GM21619 (cell line): ENCODE results near the gene INPP4B.
"Not testable (repeated sequence)": the region's sequence is repeated elsewhere in the genome, so short reads cannot be mapped to it uniquely, and the experiment has no call there.

Experiments
- ATAC-seq: cut with Tn5 transposase; IDR thresholded peaks from one replicate; pipeline ENCODE4 v1.9.1; 2021; ENCODE audit not compliant: unreplicated experiment

INPP4B gene

DNA sequence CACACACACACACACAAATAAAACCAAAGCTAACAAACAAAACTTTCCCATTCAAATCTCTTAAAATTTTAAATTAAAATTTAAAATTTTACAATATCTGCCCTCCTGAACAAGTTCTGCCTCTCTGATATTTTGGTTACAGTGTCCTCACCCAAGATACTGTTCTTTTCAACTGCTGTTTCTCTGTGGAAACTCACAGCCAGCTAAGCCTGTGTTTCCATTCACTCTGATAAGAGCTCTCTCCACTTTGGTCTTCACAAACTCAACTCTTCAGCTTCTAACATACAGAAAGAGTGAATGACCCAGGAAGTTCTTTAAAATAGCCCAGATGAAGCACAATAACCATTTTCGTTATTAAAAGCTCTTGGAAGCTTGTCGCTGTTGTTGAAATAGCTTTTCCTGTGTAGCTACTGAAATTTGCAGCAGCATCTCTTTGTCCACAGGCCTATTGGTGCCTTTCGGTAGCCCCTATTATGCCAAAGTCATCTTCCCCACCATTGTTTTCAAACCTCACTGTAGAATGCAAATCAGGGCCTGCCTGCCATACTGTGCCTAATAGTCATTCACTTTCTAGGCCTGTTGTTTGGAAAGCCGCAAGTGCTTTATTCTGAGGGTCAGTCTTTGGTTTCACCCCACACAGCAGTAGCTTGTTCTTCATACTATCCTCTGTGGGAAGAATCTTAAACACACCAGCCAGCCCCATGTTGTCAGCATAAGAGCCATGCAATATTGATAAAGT, 19.4 kb downstream of the INPP4B start:
- no peak for ATAC-seq

DNA sequence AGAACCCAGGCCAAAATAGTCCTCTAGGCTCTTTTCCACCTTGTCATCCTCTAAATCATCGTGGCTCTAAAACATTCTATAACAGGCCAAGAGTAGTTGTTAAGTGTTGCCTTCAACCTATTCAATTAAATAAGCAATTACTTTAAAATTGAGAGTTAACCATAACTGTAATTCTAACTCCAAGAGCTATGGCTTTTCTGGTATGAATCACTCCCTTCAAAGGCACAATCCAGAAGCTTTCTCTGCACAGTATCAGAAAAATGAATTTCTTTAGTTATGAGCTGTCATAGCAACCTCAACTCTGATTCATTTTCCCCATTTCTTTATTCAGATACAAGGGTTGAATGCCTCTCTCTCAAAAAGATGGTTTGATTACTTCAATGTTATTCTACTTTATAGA, 21.7 kb downstream of the INPP4B start:
- no peak for ATAC-seq

DNA sequence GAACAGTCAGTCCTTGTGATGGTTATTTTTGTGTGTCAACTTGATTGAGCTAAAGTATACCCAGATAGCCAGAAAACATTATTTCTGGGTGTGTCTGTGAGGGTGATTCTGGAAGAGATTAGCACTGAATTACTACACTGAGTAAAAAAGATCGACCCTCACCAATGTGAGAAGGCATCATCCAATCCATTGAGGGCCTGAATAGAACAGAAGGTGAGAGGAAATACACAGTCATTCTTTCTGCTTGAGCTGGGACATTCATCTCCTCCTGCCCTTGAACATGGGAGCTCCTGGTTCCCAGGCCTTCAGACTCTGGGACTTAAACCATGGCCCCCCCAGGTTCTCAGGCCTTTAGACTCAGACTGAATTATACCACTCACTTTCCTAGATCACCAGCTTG, 22.3 kb downstream of the INPP4B start:
- no peak for ATAC-seq

DNA sequence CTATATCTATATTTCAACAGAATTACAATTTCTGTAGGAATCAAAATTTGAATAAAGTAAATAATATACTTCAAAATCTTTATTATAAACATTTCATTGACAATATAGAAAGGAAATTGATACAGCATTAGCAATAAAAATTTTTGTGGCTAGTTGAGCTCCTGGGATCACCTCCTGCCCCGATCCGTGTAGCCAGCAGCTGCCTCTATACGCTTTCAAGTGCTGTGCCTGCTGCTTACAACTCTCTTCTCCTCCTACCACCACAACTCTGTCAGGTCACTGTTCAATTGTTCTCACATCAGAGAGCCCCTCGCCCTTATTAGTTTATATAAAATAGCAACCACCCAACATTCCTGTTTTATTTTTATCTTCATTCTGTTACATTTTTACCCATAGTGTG, 27.6 kb downstream of the INPP4B start:
- ATAC-seq: no peak

DNA sequence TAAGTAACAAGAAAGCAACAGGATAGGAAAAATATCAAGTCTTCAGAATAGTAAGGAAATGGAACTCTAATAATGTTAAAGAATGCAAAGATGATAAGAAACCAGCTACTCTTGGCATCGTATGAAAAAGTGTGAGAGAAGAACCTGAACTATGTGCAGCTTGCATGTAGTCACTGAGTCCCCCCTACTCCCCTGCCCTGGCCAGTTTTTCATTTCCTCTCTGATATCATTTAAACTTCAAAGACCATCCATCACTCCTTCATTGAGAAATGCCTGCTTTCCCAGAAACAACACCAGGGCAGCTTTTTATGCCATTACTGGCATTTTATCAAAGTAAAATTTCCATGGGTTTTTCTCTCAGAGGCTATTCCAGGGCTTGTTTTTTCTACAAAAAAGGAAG, 28.1 kb downstream of the INPP4B start:
- ATAC-seq: no peak

DNA sequence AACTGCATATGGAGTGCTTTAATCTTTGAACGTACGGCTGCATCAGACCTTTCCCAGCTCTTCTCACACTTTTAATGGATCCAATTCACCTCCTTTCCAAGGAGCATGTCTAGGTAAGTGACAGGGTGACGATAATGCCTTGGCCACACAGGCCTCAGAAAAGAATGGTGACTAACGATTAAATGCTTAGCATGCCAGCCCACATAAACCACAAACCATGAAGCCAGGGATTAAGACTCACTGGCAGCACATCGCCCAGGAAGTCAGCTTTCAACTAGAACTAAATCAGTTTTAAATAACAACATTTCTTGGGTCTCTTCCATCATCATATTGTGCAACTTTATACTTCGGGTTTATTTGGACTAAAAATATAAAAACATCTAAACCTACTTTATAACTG, 28.7 kb downstream of the INPP4B start:
- ATAC-seq: no peak

DNA sequence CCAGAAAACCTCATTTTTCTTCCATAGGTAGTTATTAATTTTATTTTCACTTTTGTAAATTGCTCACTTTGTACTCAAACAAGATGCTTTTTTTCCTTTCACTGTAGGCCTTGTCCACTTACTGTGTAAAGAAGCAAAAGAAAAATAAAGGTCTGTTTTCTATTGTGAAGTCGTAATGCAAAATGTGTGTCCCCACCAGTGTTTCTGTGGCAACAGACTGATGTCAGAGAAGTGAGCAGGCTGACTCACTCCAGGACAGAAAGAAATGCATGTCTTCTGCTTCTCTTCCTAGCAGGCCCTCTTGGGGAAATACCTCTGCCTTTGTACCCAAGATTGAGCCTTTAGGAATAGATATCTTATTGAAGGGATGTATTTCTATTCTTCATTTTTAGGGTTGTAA, 30.3 kb downstream of the INPP4B start:
- ATAC-seq: peak; percentile 69

DNA sequence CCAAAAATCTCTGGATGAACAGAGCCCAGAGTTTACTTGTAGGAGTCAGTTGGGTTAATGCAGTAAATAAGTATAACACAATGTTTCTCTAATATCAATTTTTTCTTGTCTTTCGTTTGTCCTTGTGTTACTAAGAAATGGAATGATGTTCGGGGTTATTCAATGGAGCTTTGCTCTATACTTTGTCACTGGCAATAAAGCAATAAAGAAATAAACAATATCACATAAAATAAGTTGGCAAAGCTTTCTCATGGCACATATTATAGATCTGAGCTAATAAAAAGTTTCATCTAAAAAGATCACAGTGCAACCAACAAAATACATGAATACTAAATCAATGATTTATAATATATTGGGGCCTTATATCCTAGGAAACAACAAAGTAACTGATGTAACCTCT, 32.7 kb downstream of the INPP4B start:
- ATAC-seq: no peak

DNA sequence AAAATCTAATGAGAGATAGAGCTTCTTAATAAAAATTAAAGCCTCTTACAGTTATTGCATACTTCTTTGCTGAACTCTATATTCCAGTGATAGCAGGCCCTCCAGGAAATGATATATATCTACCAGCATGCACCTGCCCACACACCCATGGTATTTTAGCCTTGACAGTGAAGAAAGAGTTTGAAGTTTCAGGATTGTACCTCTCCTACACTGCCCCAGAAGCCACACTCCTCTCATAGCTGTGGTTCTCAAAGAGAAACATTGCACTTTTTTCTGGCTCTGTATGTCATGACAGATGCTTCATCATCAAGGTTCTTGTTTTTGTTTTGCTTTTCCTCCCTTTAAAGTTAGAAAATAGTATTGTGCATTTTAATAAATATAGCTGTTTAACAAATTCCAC, 34.0 kb downstream of the INPP4B start:
- ATAC-seq: no peak

DNA sequence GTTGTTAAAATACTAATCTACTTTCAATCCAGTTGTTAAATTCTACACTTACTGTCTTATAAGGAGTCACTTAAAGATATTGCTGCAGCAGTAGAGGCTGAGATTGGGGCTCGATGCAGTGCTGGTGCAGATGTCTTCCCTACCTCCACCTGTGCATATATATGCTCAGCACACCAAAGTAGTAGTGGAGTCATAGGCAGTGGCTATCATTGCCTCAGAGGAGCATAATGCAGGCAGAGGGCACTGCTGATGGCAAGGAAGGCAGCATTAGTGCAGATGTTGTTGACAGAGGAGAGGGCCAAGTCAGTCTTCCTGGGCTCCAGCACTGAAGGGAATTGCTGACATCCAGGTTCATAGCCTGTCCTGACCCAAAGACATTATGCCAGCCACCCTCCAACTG, 35.1 kb downstream of the INPP4B start:
- ATAC-seq: no peak

DNA sequence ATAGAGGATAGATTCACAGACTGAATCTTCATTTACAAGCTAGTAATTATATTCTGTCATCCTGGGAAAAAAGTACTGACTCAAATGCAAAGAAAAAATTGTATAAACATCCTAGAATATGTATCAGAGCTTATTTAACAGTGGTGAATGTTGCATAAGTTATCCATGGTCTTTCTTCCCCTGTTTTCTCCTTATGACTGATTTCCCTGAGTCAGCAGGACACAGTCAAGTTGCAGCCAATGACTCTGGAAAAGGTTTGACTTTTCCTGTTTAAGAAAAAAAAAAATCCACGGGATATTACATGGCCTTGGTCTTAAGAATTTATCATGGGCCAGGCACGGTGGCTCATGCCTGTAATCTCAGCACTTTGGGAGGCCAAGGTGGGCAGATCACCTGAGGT, 36.5 kb downstream of the INPP4B start:
- no peak for ATAC-seq

DNA sequence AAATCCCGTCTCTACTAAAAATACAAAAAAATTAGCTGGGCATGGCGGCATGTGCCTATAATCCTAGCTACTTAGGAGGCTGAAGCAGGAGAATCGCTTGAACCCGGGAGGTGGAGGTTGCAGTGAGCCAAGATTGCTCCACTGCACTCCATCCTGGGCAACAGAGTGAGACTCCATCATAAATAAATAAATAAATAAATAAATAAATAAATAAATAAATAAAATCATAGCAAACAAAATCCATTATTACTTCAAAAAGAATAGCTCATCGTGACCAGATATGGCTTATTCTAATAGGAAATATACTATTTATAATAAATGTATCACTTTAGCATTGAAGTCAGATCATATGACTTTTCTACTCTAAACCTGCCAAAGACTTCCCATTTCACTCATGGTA, 42.2 kb downstream of the INPP4B start:
- not testable (repeated sequence) for ATAC-seq

DNA sequence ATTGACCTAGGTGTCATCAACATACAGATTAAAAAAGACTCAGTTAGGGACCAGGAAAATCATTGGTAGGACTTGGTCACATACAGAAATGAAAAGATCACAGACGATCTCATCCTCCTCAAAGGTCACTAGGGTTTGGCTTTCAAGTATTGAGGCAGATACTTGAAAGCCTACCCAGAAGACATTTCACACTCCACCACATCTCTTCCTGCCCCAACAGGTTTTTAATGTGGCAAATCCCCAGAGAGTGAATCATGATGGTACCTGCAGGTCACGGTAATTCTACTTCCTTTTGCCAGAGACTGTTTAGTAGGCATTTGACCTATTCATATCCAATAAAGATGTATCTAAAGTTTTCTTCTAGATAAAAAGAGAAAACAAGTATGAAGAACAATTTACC, 44.1 kb downstream of the INPP4B start:
- no peak for ATAC-seq

DNA sequence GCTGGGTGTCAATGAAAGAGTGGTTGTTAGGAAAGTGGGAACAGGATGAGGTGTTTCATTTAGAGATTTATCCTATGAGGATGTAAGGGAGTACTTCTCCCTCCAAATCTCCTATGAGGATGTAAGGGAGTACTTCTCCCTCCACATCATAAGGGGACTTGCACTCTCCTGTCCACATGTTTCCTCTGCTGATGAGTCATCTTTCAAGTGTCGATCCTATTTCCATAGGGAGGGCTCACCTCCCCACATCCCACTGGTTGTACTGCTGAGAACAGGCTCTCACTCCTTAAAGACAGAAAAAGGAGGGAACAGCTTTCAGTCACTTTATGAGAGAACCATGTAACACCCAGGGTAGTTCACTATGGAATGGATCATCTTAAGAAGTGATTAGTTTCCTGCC, 65.0 kb downstream of the INPP4B start:
- ATAC-seq: no peak

DNA sequence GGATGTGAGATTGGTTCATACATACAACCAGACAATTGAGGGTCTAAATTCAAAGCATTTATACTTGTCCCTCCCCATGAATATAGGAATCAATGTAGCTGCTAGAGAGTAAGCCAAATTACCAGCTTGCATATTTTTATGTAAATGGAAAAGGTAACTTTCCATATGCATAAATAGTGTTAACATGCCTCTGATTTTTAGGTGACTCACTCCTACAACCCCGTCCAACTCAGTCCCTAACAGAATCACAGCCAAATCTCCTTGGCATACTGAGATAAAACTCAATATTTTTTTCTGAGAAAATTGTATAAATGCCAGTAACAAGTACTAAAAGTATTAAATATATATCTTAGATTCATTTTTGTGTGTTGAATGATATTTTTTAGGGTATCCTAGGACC, 67.2 kb downstream of the INPP4B start:
- no peak for ATAC-seq

DNA sequence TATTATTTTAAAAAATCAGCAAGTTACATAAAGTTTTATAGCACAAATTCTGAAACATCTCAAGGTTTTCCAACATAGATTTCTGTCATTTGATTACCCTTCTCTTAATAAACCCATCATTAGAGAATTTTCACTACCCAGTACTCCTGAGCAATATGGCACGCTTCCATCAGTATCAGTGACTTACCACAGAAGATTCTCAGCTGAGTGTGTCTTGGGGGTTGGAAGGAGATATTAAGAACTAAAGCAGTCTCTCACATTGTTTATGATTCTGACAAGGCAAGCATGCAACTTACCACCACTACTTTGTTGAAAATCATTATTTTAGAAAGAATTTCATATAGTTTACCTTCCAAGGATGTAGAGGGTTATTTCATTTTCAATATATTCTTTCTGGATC, 67.7 kb downstream of the INPP4B start:
- ATAC-seq: no peak

DNA sequence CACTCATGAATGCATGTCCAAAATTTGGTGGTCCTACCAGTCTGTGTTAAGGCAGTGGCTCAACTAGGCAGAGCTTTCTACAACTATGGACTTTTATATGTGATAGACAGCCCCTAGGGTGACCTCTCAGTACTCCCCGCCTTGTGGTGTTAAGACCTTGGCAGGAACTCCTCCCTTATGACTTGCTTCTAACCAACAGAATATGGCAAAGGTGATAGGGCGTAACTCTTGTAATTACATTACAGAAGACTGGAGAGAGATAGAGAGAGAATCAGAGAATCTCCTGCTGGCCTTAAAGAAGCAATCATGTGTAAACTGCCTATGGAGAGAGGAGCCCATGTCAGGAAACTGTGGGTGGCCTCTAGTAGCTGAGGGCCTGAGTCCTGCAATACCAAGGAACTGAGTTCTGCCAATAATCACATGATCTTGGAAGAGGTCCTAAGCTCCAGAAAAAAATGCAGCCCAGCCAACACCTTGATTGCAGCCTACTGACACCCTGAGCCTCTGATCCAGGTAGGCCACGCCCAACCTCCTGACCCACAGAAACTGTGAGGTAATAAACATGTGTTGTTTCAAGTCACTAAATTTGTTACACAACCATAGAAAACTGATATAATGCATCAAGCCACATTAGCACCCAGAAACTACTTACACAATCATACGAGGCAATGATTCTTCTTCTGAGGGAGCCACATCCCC, 68.9 kb downstream of the INPP4B start:
- no peak for ATAC-seq

DNA sequence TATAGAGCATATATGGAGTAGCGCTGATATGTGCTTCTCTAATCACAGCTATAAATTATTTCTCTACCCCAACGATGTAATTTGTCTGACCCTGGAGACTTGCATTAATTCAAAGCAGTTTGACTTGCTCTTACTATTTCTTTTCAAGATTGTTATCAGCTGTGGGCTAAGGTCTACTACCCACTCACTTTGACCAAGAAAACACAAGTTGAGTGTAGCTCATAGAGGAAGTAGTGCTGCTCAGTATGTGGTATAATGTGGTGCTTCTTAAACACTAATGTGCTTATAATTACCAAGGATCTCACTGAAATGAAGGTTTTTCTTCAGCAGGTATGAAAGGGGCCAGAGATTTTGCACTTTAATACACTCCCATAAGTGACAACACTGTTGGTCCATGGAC, 70.1 kb downstream of the INPP4B start:
- ATAC-seq: no peak

DNA sequence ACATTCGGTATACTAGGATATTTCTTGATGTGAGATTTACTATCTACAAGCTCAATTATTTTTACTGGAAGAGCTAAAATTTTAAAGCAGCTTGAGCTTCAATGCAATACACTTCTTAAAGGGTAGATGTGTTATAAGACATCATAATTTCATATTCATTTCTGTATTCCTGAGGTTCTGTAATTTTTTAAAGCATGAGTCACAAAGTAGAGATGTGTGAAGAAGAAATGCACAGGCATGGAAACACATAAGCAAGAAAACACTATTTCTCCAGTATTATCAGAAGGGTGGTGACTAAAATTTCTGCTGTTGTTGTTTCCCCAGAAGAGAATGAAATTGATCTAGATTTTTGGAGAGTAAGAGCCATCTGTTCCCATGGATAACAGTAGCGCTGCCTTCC, 72.6 kb downstream of the INPP4B start:
- no peak for ATAC-seq

DNA sequence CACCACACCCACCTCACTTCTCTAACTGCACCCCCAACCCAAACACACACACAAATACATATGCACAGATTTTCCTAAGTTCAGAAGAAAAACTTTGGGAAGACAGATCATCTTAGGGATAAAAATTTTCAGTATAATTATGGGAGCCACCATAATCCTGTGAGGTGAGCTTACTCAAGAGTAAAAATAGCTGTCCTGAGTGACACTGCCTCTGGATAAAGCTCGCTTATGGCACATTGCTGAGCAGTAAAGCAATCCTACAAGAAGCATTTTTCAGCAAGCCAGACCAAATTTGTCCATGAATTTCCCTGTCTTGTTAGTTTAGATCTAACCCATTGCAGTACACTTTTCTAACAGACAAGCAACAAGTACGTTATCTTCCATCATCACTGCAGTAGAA, 83.8 kb downstream of the INPP4B start:
- no peak for ATAC-seq

DNA sequence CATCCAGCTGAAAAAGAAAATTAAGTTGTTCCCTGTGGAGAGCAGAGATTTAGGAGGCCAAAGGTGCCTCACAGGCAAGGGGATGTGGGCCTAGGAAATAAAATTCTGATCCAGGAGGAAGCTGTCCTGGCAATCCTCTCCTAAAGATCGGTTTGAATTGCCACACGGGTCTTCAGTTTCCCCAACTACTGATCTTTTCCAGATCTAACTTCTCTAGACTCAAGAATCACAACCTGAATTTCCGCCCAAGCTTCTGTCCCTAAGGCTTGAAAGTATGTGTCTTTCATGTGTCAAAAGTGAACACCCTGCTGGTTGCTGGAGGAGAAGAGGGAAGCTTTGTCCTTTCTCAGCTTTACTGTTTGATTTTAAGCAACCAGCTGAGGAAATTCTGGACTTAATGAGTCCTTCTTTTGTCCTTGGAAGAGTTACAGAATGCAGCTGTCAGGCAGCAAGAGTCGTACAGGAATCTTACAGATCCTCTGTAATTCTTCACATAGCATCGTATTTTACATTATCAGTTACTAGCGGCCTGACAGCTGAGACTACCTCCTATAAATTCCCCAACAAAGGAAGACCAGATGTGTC, 93.8 kb downstream of the INPP4B start:
- no peak for ATAC-seq

DNA sequence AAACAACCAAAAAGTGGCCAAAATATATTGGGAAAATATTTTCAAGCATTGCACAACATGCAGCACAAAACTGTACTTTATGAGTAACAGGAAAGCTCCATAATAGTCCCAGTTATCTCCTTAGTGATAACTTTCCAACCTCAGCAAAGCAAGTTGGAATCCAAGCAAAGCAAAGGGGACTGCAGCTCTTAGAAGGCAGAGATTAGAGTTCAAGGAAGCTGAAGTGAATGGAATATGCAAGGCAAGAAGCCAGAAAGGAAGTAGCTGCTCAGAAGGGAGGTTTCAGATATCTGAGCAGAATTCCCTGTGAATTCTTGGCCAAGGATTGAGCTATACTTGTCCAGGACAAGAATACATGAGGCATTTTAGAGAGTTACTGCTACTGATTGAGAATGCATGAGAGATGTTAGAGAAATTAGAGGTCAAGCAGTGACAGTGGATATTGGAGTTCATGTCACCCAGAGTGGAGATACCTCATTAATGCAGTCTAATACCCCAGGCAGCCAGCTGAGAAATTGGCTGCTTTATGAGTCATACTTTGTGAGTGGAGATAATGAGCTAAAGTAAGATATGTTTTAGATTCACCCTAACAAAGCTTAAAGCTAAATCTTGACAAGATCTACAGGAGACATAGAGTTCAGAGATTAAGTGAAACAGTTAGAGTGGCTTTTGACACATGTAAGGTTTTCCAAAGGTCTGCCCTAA, 102.8 kb downstream of the INPP4B start:
- no peak for ATAC-seq
